Common myeloid progenitor, CD34-positive (primary cell): ENCODE measurements around the gene GRID2.

Experiments
- CTCF ChIA-PET: fragments of 350-600 bp; sonication (Branson Sonifier 250); formaldehyde crosslinking; loops from one replicate; lab custom pipeline; 2021; ENCODE audit warnings: antibody characterized with exemption; lab: Charles Lee
- POLR2A ChIA-PET: fragments of 350-600 bp; sonication (Branson Sonifier 250); formaldehyde crosslinking; loops from one replicate; lab custom pipeline; 2021; ENCODE audit warnings: antibody characterized with exemption; lab: Charles Lee
- DNase-seq, 3 donors: peaks; one replicate each; pipeline versions ENCODE4 v3.0.0 to v3.0.0-alpha.2; 2013
- H3K27ac ChIP-seq, 2 experiments: 1 replicate in 1 of 2; 2 replicates in 1 of 2; pipeline ENCODE4 v1.7.0; 2013; ENCODE audit warnings: inconsistent platforms in 2 of 2, low read length in 2 of 2, mild to moderate bottlenecking in 2 of 2, low read depth in 1 of 2, moderate library complexity in 1 of 2; ENCODE audit not compliant: severe bottlenecking in 2 of 2, insufficient read depth in 1 of 2, poor library complexity in 1 of 2
- H3K27me3 ChIP-seq, 5 experiments: replicated peaks in 2 of 5; 1 replicate in 3 of 5; 2 replicates in 2 of 5; pipeline versions ENCODE4 v1.6.1 to v1.7.0; 2013; ENCODE audit warnings: low read length in 4 of 5, mild to moderate bottlenecking in 2 of 5, moderate library complexity in 2 of 5, inconsistent platforms in 1 of 5; ENCODE audit not compliant: insufficient read depth in 5 of 5, control insufficient read depth in 4 of 5
- H3K36me3 ChIP-seq, 4 experiments: 1 replicate in 2 of 4; 2 replicates in 2 of 4; pipeline versions ENCODE4 v1.6.1 to v1.7.0; 2013; ENCODE audit warnings: low read length in 3 of 4, control low read depth in 1 of 4, mild to moderate bottlenecking in 1 of 4; ENCODE audit not compliant: control insufficient read depth in 4 of 4, insufficient read depth in 4 of 4
- H3K4me1 ChIP-seq, 4 experiments: 1 replicate in 3 of 4; 2 replicates in 1 of 4; pipeline versions ENCODE4 v1.6.1 to v1.7.1; 2013; ENCODE audit warnings: low read length in 3 of 4, mild to moderate bottlenecking in 3 of 4, control low read depth in 1 of 4, inconsistent platforms in 1 of 4, moderate library complexity in 1 of 4; ENCODE audit not compliant: control insufficient read depth in 4 of 4, insufficient read depth in 4 of 4; ENCODE audit errors: control extremely low read depth in 1 of 4
- H3K4me3 ChIP-seq, 7 experiments: 1 replicate in 4 of 7; 2 replicates in 3 of 7; pipeline versions ENCODE4 v1.5.1 to v1.7.0; 2013; ENCODE audit warnings: mild to moderate bottlenecking in 7 of 7, low read length in 6 of 7, moderate library complexity in 6 of 7, inconsistent platforms in 2 of 7, low read depth in 2 of 7, control low read depth in 1 of 7; ENCODE audit not compliant: insufficient read depth in 4 of 7, control insufficient read depth in 1 of 7; ENCODE audit errors: extremely low read depth in 1 of 7
- H3K9me3 ChIP-seq, 5 experiments: 1 replicate in 4 of 5; 2 replicates in 1 of 5; pipeline versions ENCODE4 v1.6.1 to v1.7.1; 2013; ENCODE audit warnings: low read length in 4 of 5, mild to moderate bottlenecking in 2 of 5, inconsistent platforms in 1 of 5, low read depth in 1 of 5, moderate library complexity in 1 of 5; ENCODE audit not compliant: control insufficient read depth in 4 of 5, insufficient read depth in 2 of 5; ENCODE audit errors: control extremely low read depth in 1 of 5
- WGBS: methylation state at CpG from one replicate; pipeline ENCODE4 v1.1.5; 2013; ENCODE audit not compliant: insufficient coverage; 5-methylcytosine and 5-hydroxymethylcytosine counted together

Gene GRID2

GRCh38 chr4:93261207-93261606 is 957.4 kb downstream of the GRID2 start:
- H3K4me1 ChIP-seq = peaks cover 3 to 20% (median 8%) of the 10 kb centered on the region in 4 experiments
- no peak for DNase-seq
- CTCF ChIA-PET = no interaction called here
- H3K27me3 ChIP-seq = no peaks in the 10 kb centered on the region
- H3K27ac ChIP-seq = no peak overlapping the region
- H3K36me3 ChIP-seq = no peaks in the 10 kb centered on the region
- POLR2A ChIA-PET = no interaction called here
- no peaks in the 10 kb centered on the region for H3K9me3 ChIP-seq
- no peak overlapping the region for H3K4me3 ChIP-seq
- WGBS = 100% methylated on average over 2 of the region's 3 CpGs

- Histone ChIP-seq H3K27me3 (no peaks in the 10 kb centered on the region), H3K4me3 (no peak overlapping the region), H3K9me3 (no peaks in the 10 kb centered on the region), H3K4me1 (peaks cover 3 to 20% (median 8%) of the 10 kb centered on the region in 4 experiments), H3K27ac (no peak overlapping the region), H3K36me3 (no peaks in the 10 kb centered on the region)
- ChIA-PET CTCF (no interaction called here), POLR2A (no interaction called here)
- no CpG with 5 or more reads among the region's 1 CpG for WGBS
- peak; percentile 70 to 94 (median 90) for DNase-seq
Measured at GRCh38 chr4:93263166-93263565, 959.4 kb downstream of the GRID2 start.

DNA sequence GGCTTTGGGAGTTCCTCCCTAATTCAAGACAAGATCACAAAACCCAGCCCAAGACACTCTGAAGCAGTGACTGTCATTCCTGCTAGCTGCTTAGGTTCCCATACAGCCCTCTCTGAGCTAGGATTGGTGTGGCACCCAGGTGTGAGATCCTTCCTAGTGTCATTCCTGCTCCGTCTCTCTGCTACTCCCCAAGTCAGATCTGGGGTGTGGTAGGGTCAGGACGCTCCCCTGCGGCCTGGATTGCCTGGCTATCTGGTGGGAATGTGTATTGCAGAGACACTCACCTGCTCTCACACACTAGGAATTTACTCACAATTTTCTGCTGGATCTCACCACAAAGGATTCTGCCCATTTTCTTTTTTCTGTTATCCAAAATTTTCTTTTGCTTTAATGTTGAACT is 964.0 kb downstream of the GRID2 start:
- Histone ChIP-seq H3K4me1 (peaks cover 1 to 13% (median 7%) of the 10 kb centered on the region in 4 experiments), H3K27ac (no peak overlapping the region), H3K27me3 (no peaks in the 10 kb centered on the region), H3K4me3 (no peak overlapping the region), H3K36me3 (no peaks in the 10 kb centered on the region), H3K9me3 (no peaks in the 10 kb centered on the region)
- CTCF ChIA-PET = no interaction called here
- 100% methylated on average over 2 of the region's 3 CpGs for WGBS
- DNase-seq = no peak
- POLR2A ChIA-PET = no interaction called here

DNA sequence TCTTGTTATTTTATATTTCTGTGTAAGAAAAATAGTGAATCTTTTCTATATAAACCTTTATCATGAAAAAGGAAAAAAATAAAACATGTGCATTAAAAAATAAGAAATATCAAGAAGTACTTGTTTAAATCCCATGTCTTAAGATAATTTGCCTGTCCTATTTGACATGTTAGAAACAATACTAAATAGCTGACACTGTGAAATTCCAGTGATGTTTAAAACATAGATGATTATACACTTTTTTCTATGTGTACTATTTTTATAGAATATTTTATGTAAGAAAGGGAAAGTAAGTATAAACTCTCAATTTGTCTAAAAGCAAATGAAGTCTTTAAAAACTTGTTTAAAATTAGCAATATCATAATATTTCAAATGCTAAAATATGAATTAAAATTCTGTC is 981.6 kb downstream of the GRID2 start:
- no peak overlapping the region for H3K27ac ChIP-seq

DNA sequence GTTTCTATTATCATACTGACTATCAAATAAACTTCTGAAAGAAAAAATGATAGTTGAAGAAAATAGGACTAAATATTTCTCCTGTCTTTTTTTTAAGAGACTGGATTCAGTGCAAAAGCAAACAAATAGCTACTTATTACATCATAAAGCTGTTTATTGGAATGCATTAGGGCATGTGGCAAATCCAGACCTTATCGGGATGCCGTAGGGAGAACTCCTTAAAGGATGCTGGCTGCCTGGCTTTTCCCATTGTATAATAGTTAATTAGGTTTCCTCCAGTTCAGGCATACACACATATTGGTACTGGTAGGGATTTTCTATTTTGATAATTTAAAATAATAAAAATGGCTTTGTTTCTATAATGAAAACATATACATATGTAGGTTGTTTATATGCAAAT is 985.5 kb downstream of the GRID2 start:
- no peak for DNase-seq
- POLR2A ChIA-PET = no interaction called here

More for the DNA sequence above, 981.6 kb downstream of the GRID2 start:
- CTCF ChIA-PET = no interaction called here
- no peaks in the 10 kb centered on the region for H3K27me3 ChIP-seq
- peaks cover 0 to 2% (median 0%) of the 10 kb centered on the region in 5 experiments for H3K9me3 ChIP-seq
- no peak for DNase-seq
- POLR2A ChIA-PET = no interaction called here
- H3K4me1 ChIP-seq = peaks cover 0 to 3% (median 1%) of the 10 kb centered on the region in 4 experiments
- no peaks in the 10 kb centered on the region for H3K36me3 ChIP-seq
- no peak overlapping the region for H3K4me3 ChIP-seq

DNA sequence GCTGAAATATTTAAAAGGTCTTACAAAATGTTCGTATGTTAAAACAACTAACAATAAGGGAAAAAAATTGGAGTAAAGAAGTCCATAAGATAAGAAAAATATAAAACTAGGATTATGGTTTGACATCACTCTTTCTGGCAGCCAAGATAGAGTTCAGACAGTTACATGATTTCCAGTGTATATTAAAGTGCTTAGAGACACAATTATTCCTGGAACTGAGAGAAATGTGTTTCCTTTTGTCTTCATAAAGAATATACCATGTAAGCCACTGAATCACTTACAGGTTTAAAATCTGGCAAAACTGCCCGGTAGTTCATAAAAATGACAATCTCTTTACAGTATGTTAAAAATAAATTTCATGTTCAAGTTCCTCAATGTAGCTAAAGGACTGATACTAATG is 986.1 kb downstream of the GRID2 start:
- no peaks in the 10 kb centered on the region for H3K27me3 ChIP-seq
- ChIA-PET POLR2A (no interaction called here), CTCF (no interaction called here)
- H3K36me3 ChIP-seq = no peaks in the 10 kb centered on the region
- no CpG with 5 or more reads among the region's 2 CpGs for WGBS
- H3K9me3 ChIP-seq = no peaks in the 10 kb centered on the region
- DNase-seq = peak in 2 of 3 donors; percentile 19 to 35
- H3K4me3 ChIP-seq = no peak overlapping the region
- peaks cover 0 to 3% (median 0%) of the 10 kb centered on the region in 4 experiments for H3K4me1 ChIP-seq
- H3K27ac ChIP-seq = no peak overlapping the region

More for the DNA sequence above, 985.5 kb downstream of the GRID2 start:
- H3K27ac ChIP-seq = no peak overlapping the region
- CTCF ChIA-PET = no interaction called here
- WGBS = no CpG with 5 or more reads among the region's 2 CpGs
- no peaks in the 10 kb centered on the region for H3K36me3 ChIP-seq
- no peaks in the 10 kb centered on the region for H3K27me3 ChIP-seq
- H3K4me1 ChIP-seq = peaks cover 0 to 3% (median 0%) of the 10 kb centered on the region in 4 experiments
- no peak overlapping the region for H3K4me3 ChIP-seq
- H3K9me3 ChIP-seq = no peaks in the 10 kb centered on the region

DNA sequence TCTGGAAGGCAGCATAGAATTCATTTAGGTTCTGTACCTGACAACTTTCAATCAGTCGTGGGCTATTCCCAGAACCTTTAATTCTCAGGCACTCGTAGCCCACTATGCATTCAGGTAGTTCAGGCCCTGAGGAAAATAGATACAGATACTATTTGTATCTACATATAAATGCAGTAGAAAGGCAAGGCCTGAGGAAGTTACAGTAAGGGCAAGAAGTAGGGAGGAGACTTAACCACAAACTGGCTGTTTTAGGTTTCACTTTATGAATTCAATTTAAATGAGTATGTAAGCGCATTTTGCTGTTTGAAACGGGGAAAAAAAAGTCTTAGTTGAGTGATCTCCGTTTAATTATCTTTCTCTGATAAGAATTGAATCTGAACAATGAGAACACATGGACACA is 995.4 kb downstream of the GRID2 start:
- Histone ChIP-seq H3K27ac (no peak overlapping the region), H3K4me1 (peaks cover 4 to 7% (median 6%) of the 10 kb centered on the region in 4 experiments), H3K9me3 (no peaks in the 10 kb centered on the region), H3K4me3 (peak overlapping the region in 2 of 7 experiments; percentile 42 to 57), H3K36me3 (no peaks in the 10 kb centered on the region), H3K27me3 (no peaks in the 10 kb centered on the region)
- ChIA-PET CTCF (no interaction called here), POLR2A (no interaction called here)
- WGBS = 0% methylated on average over 2 of the region's 5 CpGs
- DNase-seq = peak; percentile 11 to 86 (median 75)
